H1 (cell line): Measurements from ENCODE around the gene ELMO1. TPM values are rescaled to one million over a fixed set of nuclear protein-coding genes. Genes with fewer than 3 reads are reported as not detected.

Source experiments
- CTBP2 ChIP-seq: IDR thresholded peaks from 2 replicates; pipeline ENCODE4 v1.7.0; 2011; ENCODE audit warnings: borderline replicate concordance, mild to moderate bottlenecking, moderate library complexity, mixed read lengths, low read length; ENCODE audit not compliant: insufficient read depth, insufficient read length
- EP300 ChIP-seq, 2 experiments: IDR thresholded peaks; 1 replicate in 1 of 2; 2 replicates in 1 of 2; pipeline ENCODE4 v1.6.1; 2011 to 2012; ENCODE audit warnings: low read depth in 2 of 2, low read length in 2 of 2, mild to moderate bottlenecking in 2 of 2, borderline replicate concordance in 1 of 2, inconsistent platforms in 1 of 2, moderate library complexity in 1 of 2
- SIN3A ChIP-seq, 2 experiments: IDR thresholded peaks in 1 of 2; conservative IDR thresholded peaks in 1 of 2; 2 replicates each; pipeline ENCODE4 v1.6.1; 2011 to 2012; ENCODE audit warnings: low read length in 2 of 2, improper control_type of control experiment in 1 of 2, low read depth in 1 of 2, mild to moderate bottlenecking in 1 of 2
- TEAD4 ChIP-seq: IDR thresholded peaks from 2 replicates; pipeline ENCODE4 v1.6.1; 2012; ENCODE audit warnings: low read depth, low read length, inconsistent platforms, mixed read lengths
- polyA plus RNA-seq, 7 experiments: library from polyadenylated mRNA; depleted of rRNA in 3 of 7; stranded (reverse) in 5 of 7; unstranded in 2 of 7; fragments of >200 nt in 5 of 7; fragments of 200-250 nt in 2 of 7; gene quantifications; 1 replicate in 5 of 7; 2 replicates in 1 of 7; 4 replicates in 1 of 7; pipeline versions ENCODE4 v1.2.1 to v1.2.3, GENCODE V29; 2011 to 2013; ENCODE audit warnings: missing spikeins in 2 of 7, mixed read lengths in 2 of 7
- total RNA-seq: library from RNA; stranded (reverse); fragmentation: NEBNext Ultra II Directional; extraction: Animal tissue kit (Norgen Biotek cat#: 25700); gene quantifications from 2 replicates; pipeline ENCODE4 v1.2.1, GENCODE V29; 2021

The ELMO1 gene
- total and polyA plus RNA-seq, 2 of the 8 experiments (the other 6 are each of a cell fraction or from before 2014, with no cell fraction given), result 18.4 to 21.0 TPM

DNA sequence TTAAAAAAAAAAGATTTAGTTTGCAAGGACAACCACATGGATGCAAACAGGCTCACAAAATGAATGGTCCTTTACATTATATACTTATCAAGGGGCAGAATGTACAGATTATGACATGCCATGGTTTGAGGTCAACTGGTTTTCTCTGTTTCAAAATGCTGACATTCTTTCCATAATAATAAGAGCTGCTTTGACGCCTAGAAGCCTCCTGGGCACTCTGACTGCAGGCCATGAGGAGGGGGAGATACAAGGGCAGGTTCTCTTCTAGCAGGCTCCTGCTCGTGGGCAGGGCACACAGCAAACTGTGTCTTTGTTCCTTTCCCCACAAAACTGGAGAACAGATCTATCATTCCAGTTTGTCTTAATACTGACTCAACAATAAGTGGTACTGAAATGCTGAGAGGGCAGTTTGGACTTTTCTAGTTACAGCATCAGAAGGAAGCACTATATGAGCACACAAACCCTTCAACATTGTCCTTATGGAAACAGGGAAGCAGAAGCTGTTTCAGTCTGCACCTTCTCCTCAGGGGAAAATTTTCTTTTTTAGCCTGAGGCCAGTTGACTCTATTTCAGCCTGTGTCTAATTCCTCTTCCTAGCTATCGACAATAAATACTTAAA, 409.4 kb downstream of the ELMO1 start (continued):
- TF ChIP-seq EP300 (IDR thresholded peaks at IDR 0.05; ENCODE audit: borderline replicate concordance in 1 of 2, low read depth in 2 of 2, low read length in 2 of 2) (no peak), SIN3A (conservative IDR thresholded peaks at IDR 0.05 in 1 of 2, IDR thresholded peaks at IDR 0.05 in 1 of 2; ENCODE audit: low read depth in 1 of 2, low read length in 2 of 2) (no peak), TEAD4 (no peak), CTBP2 (no peak)
